Measurements from ENCODE around the gene TLE1. TPM values are rescaled to one million over a fixed set of nuclear protein-coding genes. Genes with fewer than 3 reads are reported as not detected.

Gene TLE1
- total RNA-seq, 1 experiment from 2014 or later, result 79.3 TPM

- Histone ChIP-seq H2BK20ac (ENCODE audit: low read depth, low read length, poor library complexity, severe bottlenecking) (no peak overlapping the region), H2AFZ (ENCODE audit: low read length) (no peak overlapping the region), H3K14ac (ENCODE audit: insufficient read depth, low read length) (no peak overlapping the region), H3K79me1 (ENCODE audit: insufficient read depth, low read depth, low read length, poor library complexity, severe bottlenecking) (no peaks in the 10 kb centered on the region), H3K79me2 (ENCODE audit: insufficient read depth, low read length) (peaks cover 1% of the 10 kb centered on the region; the same call in 1 of the 2 replicates), H3K9me3 (ENCODE audit: control insufficient read depth, low read depth, low read length) (no peaks in the 10 kb centered on the region), H3K4ac (ENCODE audit: low read depth, low read length) (no peak overlapping the region), H3K4me2 (ENCODE audit: insufficient read depth, insufficient read length, low read length) (no peak overlapping the region), H3K9ac (ENCODE audit: extremely low read depth, insufficient read length, low read length) (no peak overlapping the region), H2BK120ac (ENCODE audit: low read depth, low read length, poor library complexity, severe bottlenecking) (no peak overlapping the region), H2BK5ac (ENCODE audit: insufficient read length, low read length) (no peak overlapping the region), H3K23ac (ENCODE audit: insufficient read length, low read depth, low read length) (no peak overlapping the region), H3K27me3 (ENCODE audit: insufficient read depth, low read length) (no peaks in the 10 kb centered on the region), H3K4me1 (ENCODE audit: insufficient read depth, low read length) (peaks cover 27% of the 10 kb centered on the region), H2BK15ac (ENCODE audit: low read depth, low read length) (no peak overlapping the region), H3T11ph (ENCODE audit: low read length) (no peak overlapping the region), H3K56ac (ENCODE audit: insufficient read length, low read depth, low read length) (no peak overlapping the region), H4K5ac (ENCODE audit: insufficient read length, low read depth, low read length) (no peak overlapping the region), H2BK12ac (ENCODE audit: insufficient read length, low read depth, low read length) (no peak overlapping the region), H4K91ac (ENCODE audit: insufficient read length, low read depth, low read length) (no peak overlapping the region), H3K23me2 (ENCODE audit: insufficient read length, low read depth, low read length, poor library complexity, severe bottlenecking) (peaks cover 4% of the 10 kb centered on the region), H4K8ac (replicated peaks; ENCODE audit: insufficient read length, low read depth, low read length) (no peak overlapping the region), H2AK5ac (ENCODE audit: insufficient read length, low read length) (no peak overlapping the region), H3K18ac (ENCODE audit: insufficient read length, low read depth, low read length) (no peak overlapping the region), H4K20me1 (ENCODE audit: control insufficient read depth, insufficient read depth, insufficient read length) (no peaks in the 10 kb centered on the region), H3K27ac (ENCODE audit: insufficient read length, low read depth, low read length) (no peak overlapping the region)
- no peak for DNase-seq
- Mint-ChIP-seq H3K4me1 (peaks cover 51 to 61% of the 10 kb centered on the region in 2 experiments), H3K36me3 (ENCODE audit: insufficient read depth in 1 of 3, low read depth in 3 of 3) (peaks cover 48 to 76% (median 57%) of the 10 kb centered on the region in 3 experiments), H3K9me3 (0 out of 5 replicates have a peak, but pooled peaks cover 0 to 4% of the 10 kb centered on the region in 2 experiments), H3K4me3 (no peak overlapping the region), H3K27ac (no peak overlapping the region), H3K27me3 (ENCODE audit: low read depth) (peaks cover 16% of the 10 kb centered on the region)
- TF ChIP-seq, protein P1, sequence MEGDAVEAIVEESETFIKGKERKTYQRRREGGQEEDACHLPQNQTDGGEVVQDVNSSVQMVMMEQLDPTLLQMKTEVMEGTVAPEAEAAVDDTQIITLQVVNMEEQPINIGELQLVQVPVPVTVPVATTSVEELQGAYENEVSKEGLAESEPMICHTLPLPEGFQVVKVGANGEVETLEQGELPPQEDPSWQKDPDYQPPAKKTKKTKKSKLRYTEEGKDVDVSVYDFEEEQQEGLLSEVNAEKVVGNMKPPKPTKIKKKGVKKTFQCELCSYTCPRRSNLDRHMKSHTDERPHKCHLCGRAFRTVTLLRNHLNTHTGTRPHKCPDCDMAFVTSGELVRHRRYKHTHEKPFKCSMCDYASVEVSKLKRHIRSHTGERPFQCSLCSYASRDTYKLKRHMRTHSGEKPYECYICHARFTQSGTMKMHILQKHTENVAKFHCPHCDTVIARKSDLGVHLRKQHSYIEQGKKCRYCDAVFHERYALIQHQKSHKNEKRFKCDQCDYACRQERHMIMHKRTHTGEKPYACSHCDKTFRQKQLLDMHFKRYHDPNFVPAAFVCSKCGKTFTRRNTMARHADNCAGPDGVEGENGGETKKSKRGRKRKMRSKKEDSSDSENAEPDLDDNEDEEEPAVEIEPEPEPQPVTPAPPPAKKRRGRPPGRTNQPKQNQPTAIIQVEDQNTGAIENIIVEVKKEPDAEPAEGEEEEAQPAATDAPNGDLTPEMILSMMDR (conservative IDR thresholded peaks at IDR 0.05), result no peak
- WGBS (ENCODE audit: extremely low coverage, insufficient read length, low lambda C conversion rate), result no CpG with 5 or more reads among the region's 5 CpGs
Observed at GRCh38 chr9:81594415-81594814, 94.9 kb downstream of the TLE1 start.
